HCT116 (cell line): ENCODE results near the gene OPCML.

ENCODE experiments used
- JUND ChIP-seq: IDR thresholded peaks from 2 replicates; pipeline ENCODE4 v1.6.1; 2012
- POLR2AphosphoS5 ChIP-seq: IDR thresholded peaks from 2 replicates; pipeline ENCODE4 v1.6.1; 2011; ENCODE audit warnings: mild to moderate bottlenecking, low read depth, low read length, moderate library complexity

DNA sequence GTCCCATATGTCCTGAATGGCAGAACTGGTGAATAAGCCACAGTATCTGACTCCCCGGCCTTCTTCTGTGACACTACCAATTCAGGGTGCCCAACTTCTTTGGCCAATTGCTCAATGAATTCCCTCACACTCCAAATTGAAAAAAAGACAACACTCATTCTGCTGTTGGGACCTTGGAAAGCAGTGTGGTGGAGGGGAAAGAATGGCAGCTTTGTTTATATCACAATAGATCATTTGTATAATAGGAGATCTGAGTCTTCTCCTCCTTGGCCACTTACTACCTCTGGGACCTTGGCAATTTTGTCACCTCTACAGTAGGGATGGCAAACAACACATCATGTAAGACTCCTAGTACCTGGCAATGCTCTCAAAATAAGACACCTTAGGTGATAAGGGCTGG, 64.6 kb downstream of the OPCML start:
- no peak for TF ChIP-seq JUND
- no peak for TF ChIP-seq POLR2AphosphoS5
